ENCODE results near the gene RBMS3.

The RBMS3 gene

GRCh38 chr3:29274667-29275066 lies 6.2 kb upstream of the RBMS3 start:
- Histone ChIP-seq H3K27ac (no peak overlapping the region), H3K4me2 (no peak overlapping the region), H3K27me3 (no peaks in the 10 kb centered on the region)

GRCh38 chr3:29275309-29275708 lies 5.6 kb upstream of the RBMS3 start:
- TF ChIP-seq Cebpa-rat (IDR thresholded peaks at IDR 0.05), result no peak
- H3K9ac ChIP-seq, result no peak overlapping the region

More at GRCh38 chr3:29274667-29275066, 6.2 kb upstream of the RBMS3 start:
- Histone ChIP-seq H4K20me1 (no peaks in the 10 kb centered on the region), H3K36me3 (no peaks in the 10 kb centered on the region), H3K4me3 (no peak overlapping the region), H3K9ac (no peak overlapping the region), H3K4me1 (peaks cover 4% of the 10 kb centered on the region), H3K9me3 (no peaks in the 10 kb centered on the region)
- TF ChIP-seq Cebpa-rat (IDR thresholded peaks at IDR 0.05), result no peak

GRCh38 chr3:29277249-29277648 lies 3.6 kb upstream of the RBMS3 start:
- Histone ChIP-seq H3K4me2 (no peak overlapping the region), H3K36me3 (no peaks in the 10 kb centered on the region), H3K4me1 (peaks cover 23% of the 10 kb centered on the region), H3K9me3 (no peaks in the 10 kb centered on the region), H3K27ac (no peak overlapping the region), H3K9ac (no peak overlapping the region), H4K20me1 (no peaks in the 10 kb centered on the region), H3K4me3 (no peak overlapping the region), H3K27me3 (no peaks in the 10 kb centered on the region)
- TF ChIP-seq Cebpa-rat (IDR thresholded peaks at IDR 0.05), result no peak

More at GRCh38 chr3:29275309-29275708, 5.6 kb upstream of the RBMS3 start:
- Histone ChIP-seq H3K27ac (no peak overlapping the region), H3K4me3 (no peak overlapping the region), H3K27me3 (no peaks in the 10 kb centered on the region), H4K20me1 (no peaks in the 10 kb centered on the region), H3K4me1 (peaks cover 10% of the 10 kb centered on the region), H3K4me2 (no peak overlapping the region), H3K36me3 (no peaks in the 10 kb centered on the region), H3K9me3 (no peaks in the 10 kb centered on the region)

- Histone ChIP-seq H3K27ac (no peak overlapping the region), H3K9ac (no peak overlapping the region)
Observed at GRCh38 chr3:29279286-29279685, 1.6 kb upstream of the RBMS3 start.

GRCh38 chr3:29279806-29280205 lies 1.1 kb upstream of the RBMS3 start:
- Histone ChIP-seq H3K9me3 (no peaks in the 10 kb centered on the region), H3K36me3 (no peaks in the 10 kb centered on the region), H3K9ac (no peak overlapping the region), H4K20me1 (no peaks in the 10 kb centered on the region), H3K27ac (no peak overlapping the region), H3K4me2 (peak overlapping the region; percentile 95), H3K27me3 (no peaks in the 10 kb centered on the region), H3K4me1 (peaks cover 40% of the 10 kb centered on the region), H3K4me3 (no peak overlapping the region)
- no peak for TF ChIP-seq Cebpa-rat (IDR thresholded peaks at IDR 0.05)

More at GRCh38 chr3:29279286-29279685, 1.6 kb upstream of the RBMS3 start:
- Histone ChIP-seq H3K4me3 (no peak overlapping the region), H3K36me3 (no peaks in the 10 kb centered on the region), H3K9me3 (no peaks in the 10 kb centered on the region), H3K27me3 (no peaks in the 10 kb centered on the region), H3K4me1 (peaks cover 40% of the 10 kb centered on the region), H3K4me2 (peak overlapping the region; percentile 95; the same call in 1 of the 2 replicates), H4K20me1 (no peaks in the 10 kb centered on the region)
- TF ChIP-seq Cebpa-rat (IDR thresholded peaks at IDR 0.05), result no peak

- Histone ChIP-seq H3K36me3 (no peaks in the 10 kb centered on the region), H3K9me3 (no peaks in the 10 kb centered on the region), H3K4me2 (peak overlapping the region; percentile 95), H3K4me3 (peak overlapping the region; percentile 71), H3K27ac (peak overlapping the region; percentile 59), H4K20me1 (no peaks in the 10 kb centered on the region), H3K4me1 (peaks cover 48% of the 10 kb centered on the region), H3K9ac (peak overlapping the region; percentile 76), H3K27me3 (no peaks in the 10 kb centered on the region)
- TF ChIP-seq Cebpa-rat (IDR thresholded peaks at IDR 0.05), result no peak
Observed at GRCh38 chr3:29281094-29281343, 148 bp downstream of the RBMS3 start.

- H3K9ac ChIP-seq, result peak overlapping the region; percentile 76
- no peaks in the 10 kb centered on the region for H3K9me3 ChIP-seq
- H3K27me3 ChIP-seq, result no peaks in the 10 kb centered on the region
- H3K4me1 ChIP-seq, result peaks cover 48% of the 10 kb centered on the region
- TF ChIP-seq Cebpa-rat (IDR thresholded peaks at IDR 0.05), result no peak
- H3K36me3 ChIP-seq, result no peaks in the 10 kb centered on the region
- H3K4me3 ChIP-seq, result peak overlapping the region; percentile 71
- H3K4me2 ChIP-seq, result peak overlapping the region; percentile 95
- peak overlapping the region; percentile 59 for H3K27ac ChIP-seq
- H4K20me1 ChIP-seq, result no peaks in the 10 kb centered on the region
Observed at GRCh38 chr3:29281344-29282241, 722 bp downstream of the RBMS3 start.

- Histone ChIP-seq H3K27me3 (no peaks in the 10 kb centered on the region), H3K4me1 (peaks cover 48% of the 10 kb centered on the region), H3K9me3 (no peaks in the 10 kb centered on the region), H3K4me2 (peak overlapping the region; percentile 95), H3K36me3 (no peaks in the 10 kb centered on the region), H3K27ac (no peak overlapping the region), H4K20me1 (no peaks in the 10 kb centered on the region), H3K4me3 (peak overlapping the region; percentile 71), H3K9ac (peak overlapping the region; percentile 76)
- TF ChIP-seq Cebpa-rat (IDR thresholded peaks at IDR 0.05), result no peak
Observed at GRCh38 chr3:29282427-29283230, 1.8 kb downstream of the RBMS3 start.

GRCh38 chr3:29283231-29284119 lies 2.6 kb downstream of the RBMS3 start:
- no peak for TF ChIP-seq Cebpa-rat (IDR thresholded peaks at IDR 0.05)
- peaks cover 48% of the 10 kb centered on the region for H3K4me1 ChIP-seq
- H3K4me3 ChIP-seq, result peak overlapping the region; percentile 71; the same call in 1 of the 2 replicates

More at GRCh38 chr3:29283231-29284119, 2.6 kb downstream of the RBMS3 start:
- Histone ChIP-seq H3K4me2 (peak overlapping the region; percentile 95), H3K9ac (no peak overlapping the region), H3K27ac (no peak overlapping the region), H4K20me1 (no peaks in the 10 kb centered on the region), H3K27me3 (no peaks in the 10 kb centered on the region), H3K36me3 (no peaks in the 10 kb centered on the region), H3K9me3 (no peaks in the 10 kb centered on the region)

All from BLaER1 (cell line).